D721Med (cell line): Measurements from ENCODE around the gene AVP.

ENCODE experiments used
- DNase-seq: peaks from one replicate; pipeline ENCODE4 v3.0.0; 2011; ENCODE audit warnings: low spot score; ENCODE audit not compliant: insufficient read length
- FAIRE-seq: peaks from 2 replicates; lab custom pipeline; 2011; peaks lifted over from hg19 to GRCh38; lab: Jason Lieb, UNC
- TF ChIP-seq, protein P1 (sequence below): IDR thresholded peaks from 2 replicates; pipeline ENCODE4 v1.5.1; 2012; ENCODE audit warnings: mild to moderate bottlenecking, control low read depth; ENCODE audit not compliant: insufficient read depth; ENCODE audit errors: missing control alignments

The AVP gene

DNA sequence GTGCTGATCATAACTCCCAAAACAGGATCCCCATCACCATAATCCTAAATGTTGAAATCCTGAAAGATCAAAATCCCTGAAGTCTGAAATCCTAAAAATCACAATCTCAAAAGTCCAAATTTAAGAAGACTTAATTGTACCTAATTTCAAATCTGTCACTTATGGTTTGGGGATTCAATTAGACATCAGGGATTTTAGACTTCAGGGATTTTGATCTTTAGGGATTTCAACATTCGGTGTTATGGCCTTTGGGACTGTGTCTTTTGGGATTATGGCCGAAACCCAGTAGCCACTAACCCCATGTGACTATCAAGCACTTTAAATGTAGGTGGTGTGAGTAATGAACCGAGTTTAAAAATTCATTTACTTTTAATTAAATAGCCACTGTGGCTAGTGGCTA, 21.7 kb upstream of the AVP start:
- FAIRE-seq (no peak), DNase-seq (no peak)
- TF ChIP-seq, protein P1, sequence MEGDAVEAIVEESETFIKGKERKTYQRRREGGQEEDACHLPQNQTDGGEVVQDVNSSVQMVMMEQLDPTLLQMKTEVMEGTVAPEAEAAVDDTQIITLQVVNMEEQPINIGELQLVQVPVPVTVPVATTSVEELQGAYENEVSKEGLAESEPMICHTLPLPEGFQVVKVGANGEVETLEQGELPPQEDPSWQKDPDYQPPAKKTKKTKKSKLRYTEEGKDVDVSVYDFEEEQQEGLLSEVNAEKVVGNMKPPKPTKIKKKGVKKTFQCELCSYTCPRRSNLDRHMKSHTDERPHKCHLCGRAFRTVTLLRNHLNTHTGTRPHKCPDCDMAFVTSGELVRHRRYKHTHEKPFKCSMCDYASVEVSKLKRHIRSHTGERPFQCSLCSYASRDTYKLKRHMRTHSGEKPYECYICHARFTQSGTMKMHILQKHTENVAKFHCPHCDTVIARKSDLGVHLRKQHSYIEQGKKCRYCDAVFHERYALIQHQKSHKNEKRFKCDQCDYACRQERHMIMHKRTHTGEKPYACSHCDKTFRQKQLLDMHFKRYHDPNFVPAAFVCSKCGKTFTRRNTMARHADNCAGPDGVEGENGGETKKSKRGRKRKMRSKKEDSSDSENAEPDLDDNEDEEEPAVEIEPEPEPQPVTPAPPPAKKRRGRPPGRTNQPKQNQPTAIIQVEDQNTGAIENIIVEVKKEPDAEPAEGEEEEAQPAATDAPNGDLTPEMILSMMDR, result no peak

GRCh38 chr20:3105256-3106137, 21.0 kb upstream of the AVP start:
- TF ChIP-seq, protein P1, result no peak
- FAIRE-seq (no peak), DNase-seq (no peak)

DNA sequence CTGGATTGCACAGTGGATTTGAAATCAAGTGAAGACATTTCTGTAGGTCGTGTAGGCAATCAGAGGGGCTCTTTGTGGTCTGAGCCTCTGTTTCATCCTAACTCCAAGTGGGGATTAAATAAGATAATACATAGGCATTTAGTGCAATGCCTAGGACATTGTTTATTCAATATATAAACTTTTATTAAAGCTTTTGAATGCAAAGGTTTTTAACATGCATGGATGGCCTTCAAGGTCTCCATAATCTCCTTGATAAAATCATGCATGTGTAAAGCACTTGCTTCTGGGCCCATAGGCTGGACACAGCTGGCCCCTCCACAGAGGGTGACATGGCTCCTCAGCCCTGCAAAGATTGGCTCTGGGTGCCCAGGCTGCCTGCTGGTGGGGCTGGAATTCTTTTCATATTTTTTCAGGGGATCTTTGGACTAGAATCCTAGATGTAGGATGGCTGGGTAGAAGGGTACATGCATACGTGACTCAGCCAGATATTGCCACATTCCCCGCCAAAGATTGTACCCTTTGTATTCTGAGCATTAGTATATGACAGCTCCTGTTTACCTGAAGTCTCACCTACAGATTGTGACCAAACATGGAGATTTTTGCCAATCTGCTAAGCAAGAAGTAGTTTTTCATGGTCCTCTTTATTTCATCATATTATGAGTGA, 19.0 kb upstream of the AVP start:
- FAIRE-seq (no peak), DNase-seq (no peak)
- TF ChIP-seq, protein P1, result no peak

- no peak for DNase-seq
- no peak for FAIRE-seq
- TF ChIP-seq, protein P1, result no peak
Measured at GRCh38 chr20:3102575-3103368, 18.2 kb upstream of the AVP start.

GRCh38 chr20:3101737-3102574, 17.4 kb upstream of the AVP start:
- DNase-seq, result no peak
- no peak for FAIRE-seq
- TF ChIP-seq, protein P1, result no peak

- no peak for DNase-seq
- TF ChIP-seq, protein P1, result no peak
- no peak for FAIRE-seq
Measured at GRCh38 chr20:3101251-3101650, 16.7 kb upstream of the AVP start.
